Pancreas (tissue), 10 donors: Measurements from ENCODE around the gene ZNF362. TPM values are rescaled to one million over a fixed set of nuclear protein-coding genes. Genes with fewer than 3 reads are reported as not detected.
"Not testable (repeated sequence)": the region's sequence is repeated elsewhere in the genome, so short reads cannot be mapped to it uniquely, and the experiment has no call there.

Source experiments
- ATAC-seq, 4 donors: fragments of 200-7000 bp; cut with Tn5 transposase; one replicate each; pipeline versions ENCODE4 v1.8.0 to v1.9.1; 2020; ENCODE audit warnings: mild to moderate bottlenecking in 4 of 4, moderate library complexity in 4 of 4
- DNase-seq, 6 donors: peaks; one replicate each; pipeline ENCODE4 v3.0.0-alpha.2; 2020
- FAIRE-seq: peaks from 2 replicates; lab custom pipeline; 2012; peaks lifted over from hg19 to GRCh38; lab: Jason Lieb, UNC
- H3K27ac ChIP-seq, 4 donors: fragments of 200-600 bp; sonication (generic); 1 replicate in 3 of 4; 2 replicates in 1 of 4; pipeline versions ENCODE4 v1.5.0 to v1.8.0; 2020
- H3K27me3 ChIP-seq, 4 donors: fragments of 200-600 bp; one replicate each; pipeline ENCODE4 v1.8.0; 2021
- H3K36me3 ChIP-seq, 3 donors: fragments of 200-600 bp; sonication (generic) in 1 of 3; one replicate each; pipeline versions ENCODE4 v1.5.0 to v1.8.0; 2020 to 2021
- H3K4me1 ChIP-seq, 3 donors: fragments of 200-600 bp; one replicate each; pipeline ENCODE4 v1.8.0; 2021
- H3K4me3 ChIP-seq, 4 donors: fragments of 200-600 bp; sonication (generic) in 2 of 4; one replicate each; pipeline versions ENCODE4 v1.5.0 to v1.8.0; 2020 to 2021
- H3K9me3 ChIP-seq, 4 donors: fragments of 200-600 bp; one replicate each; pipeline ENCODE4 v1.8.0; 2021
- CTCF ChIP-seq, 4 donors: fragments of 200-600 bp; sonication (generic) in 3 of 4; IDR thresholded peaks; one replicate each; pipeline versions ENCODE4 v1.5.0 to v1.8.0; 2021; ENCODE audit warnings: antibody characterized with exemption in 4 of 4
- WGBS, 2 donors: extraction: QIAGEN DNeasy Blood & Tissue Kit; methylation state at CpG; one replicate each; pipeline ENCODE4 v1.1.7; 2013; 5-methylcytosine and 5-hydroxymethylcytosine counted together
- intact Hi-C, 3 donors: fragments of 100-400 bp; cut with DNase I; formaldehyde crosslinking; loops; one replicate each; pipeline versions ENCODE4 v1.11.1 to v1.14.2; 2022
- polyA plus RNA-seq, 2 donors: library from polyadenylated mRNA; stranded (reverse); fragments of 200-250 nt; gene quantifications; one replicate each; pipeline ENCODE4 v1.2.3, GENCODE V29; 2013
- total RNA-seq, 6 donors: library from RNA; stranded (reverse); fragmentation: NEBNext Ultra II Directional in 4 of 6; extraction: Animal tissue kit (Norgen Biotek cat#: 25700) in 4 of 6; gene quantifications; one replicate each; pipeline versions ENCODE4 v1.2.1 to v1.2.4, GENCODE V29; 2021 to 2023
- donor health status: healthy with polysubstance abuse.
- donor health status: DM: no; HTN: no; CAD: no; lungs with moderate emphysema.
- donor health status: DM: no; HTN: no; CAD: no.
- donor health status: control.
- donor health status: control.
- donor health status: Bipolar disorder and iron deficiency.
- donor health status: DM: yes; HTN: yes; CAD: no.
- donor health status: DM: no; HTN: no; CAD: no.
- donor health status: DM: no; HTN: no; CAD: no.
- donor health status: DM: yes; HTN: yes; CAD: no.

Gene ZNF362
- total and polyA plus RNA-seq, 8 donors: 11.8 to 19.7 (median 13.9) TPM

- H3K4me3 ChIP-seq: no peak overlapping the region
- no peak for TF ChIP-seq CTCF (IDR thresholded peaks at IDR 0.05)
Measured at GRCh38 chr1:33236498-33236897, 19.8 kb upstream of the ZNF362 start.

DNA sequence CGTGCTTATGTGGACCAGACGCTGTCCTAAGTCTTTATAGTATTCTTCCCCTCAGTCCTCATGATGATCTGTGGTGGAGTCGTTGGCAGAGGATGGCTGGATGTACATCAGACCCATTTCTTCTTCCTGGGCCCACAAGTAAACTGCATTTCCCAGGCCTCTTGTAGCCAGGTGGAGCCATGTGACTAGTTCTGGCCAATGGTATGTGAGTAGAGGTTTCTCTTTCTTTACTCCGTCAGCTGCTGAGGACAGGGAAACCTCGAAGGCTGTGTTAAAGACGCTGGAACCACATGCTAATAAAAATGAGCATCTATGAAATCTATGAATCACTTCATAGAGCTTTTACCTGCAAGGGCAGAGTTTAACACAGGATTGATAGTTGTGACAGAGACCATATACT is 18.7 kb upstream of the ZNF362 start:
- Histone ChIP-seq H3K4me1 (no peaks in the 10 kb centered on the region), H3K27ac (no peak overlapping the region), H3K4me3 (no peak overlapping the region), H3K36me3 (no peaks in the 10 kb centered on the region), H3K27me3 (no peaks in the 10 kb centered on the region), H3K9me3 (no peaks in the 10 kb centered on the region)
- FAIRE-seq: no peak
- no peak for ATAC-seq
- intact Hi-C loops: no loop called here
- no peak for TF ChIP-seq CTCF (IDR thresholded peaks at IDR 0.05)
- DNase-seq: no peak
- WGBS, 2 donors: 85 to 91% methylated on average over 6 of the region's 6 CpGs

More at GRCh38 chr1:33236498-33236897, 19.8 kb upstream of the ZNF362 start:
- no peaks in the 10 kb centered on the region for H3K9me3 ChIP-seq
- H3K27ac ChIP-seq: no peak overlapping the region
- H3K4me1 ChIP-seq: no peaks in the 10 kb centered on the region
- ATAC-seq: no peak
- intact Hi-C loops: no loop called here
- H3K36me3 ChIP-seq: no peaks in the 10 kb centered on the region
- no peaks in the 10 kb centered on the region for H3K27me3 ChIP-seq
- no peak for FAIRE-seq
- no peak for DNase-seq
- WGBS, 2 donors: 55 to 62% methylated on average over 2 of the region's 2 CpGs

DNA sequence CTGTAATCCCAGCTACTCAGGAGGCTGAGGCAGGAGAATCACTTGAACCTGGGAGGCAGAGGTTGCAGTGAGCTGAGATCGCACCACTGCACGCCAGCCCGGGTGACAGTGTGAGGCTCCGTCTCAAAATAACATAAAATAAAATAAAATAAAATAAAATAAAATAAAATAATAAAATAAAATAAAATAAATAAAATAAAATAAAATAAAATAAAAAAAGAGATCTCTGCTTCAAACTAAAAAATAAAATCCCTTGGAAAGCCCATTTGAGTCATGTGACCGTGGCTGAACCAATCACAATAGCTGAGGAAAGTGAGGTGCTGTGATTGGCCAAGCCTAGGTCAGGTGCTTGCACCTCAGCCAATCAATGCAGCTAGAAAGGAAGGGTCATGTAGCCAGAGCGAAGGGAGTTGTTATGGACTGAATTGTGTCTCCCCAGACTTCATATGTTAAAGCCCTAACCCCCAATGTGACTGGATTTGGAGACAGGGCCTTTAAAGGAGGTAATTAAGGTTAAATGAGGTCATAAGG is 18.0 kb upstream of the ZNF362 start:
- H3K9me3 ChIP-seq, H3K27ac ChIP-seq, FAIRE-seq, intact Hi-C loops, H3K4me1 ChIP-seq, H3K27me3 ChIP-seq, H3K4me3 ChIP-seq, DNase-seq, ATAC-seq, H3K36me3 ChIP-seq: not testable (repeated sequence)
- 99% methylated on average over 6 of the region's 6 CpGs for WGBS, 2 donors

DNA sequence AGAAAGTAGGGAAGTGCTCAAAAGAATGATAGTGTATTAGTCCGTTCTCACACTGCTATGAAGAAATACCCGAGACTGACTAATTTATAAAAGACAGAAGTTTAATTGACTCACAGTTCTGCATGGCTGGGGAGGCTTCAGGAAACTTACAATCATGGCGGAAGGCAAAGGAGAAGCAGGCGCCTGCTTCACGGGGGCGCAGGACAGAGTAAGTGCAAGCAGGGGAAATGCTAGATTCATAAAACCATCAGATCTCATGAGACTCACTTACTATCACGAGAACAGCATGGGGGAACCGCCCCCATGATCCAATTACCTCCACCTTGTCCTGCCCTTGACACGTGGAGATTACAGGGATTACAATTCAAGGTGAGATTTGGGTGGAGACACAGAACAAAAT is 16.9 kb upstream of the ZNF362 start:
- H3K4me1 ChIP-seq, H3K9me3 ChIP-seq, intact Hi-C loops, H3K4me3 ChIP-seq, ATAC-seq, H3K27ac ChIP-seq, FAIRE-seq, DNase-seq, H3K36me3 ChIP-seq, H3K27me3 ChIP-seq: not testable (repeated sequence)
- WGBS, 2 donors: 64 to 69% methylated on average over 9 of the region's 9 CpGs

DNA sequence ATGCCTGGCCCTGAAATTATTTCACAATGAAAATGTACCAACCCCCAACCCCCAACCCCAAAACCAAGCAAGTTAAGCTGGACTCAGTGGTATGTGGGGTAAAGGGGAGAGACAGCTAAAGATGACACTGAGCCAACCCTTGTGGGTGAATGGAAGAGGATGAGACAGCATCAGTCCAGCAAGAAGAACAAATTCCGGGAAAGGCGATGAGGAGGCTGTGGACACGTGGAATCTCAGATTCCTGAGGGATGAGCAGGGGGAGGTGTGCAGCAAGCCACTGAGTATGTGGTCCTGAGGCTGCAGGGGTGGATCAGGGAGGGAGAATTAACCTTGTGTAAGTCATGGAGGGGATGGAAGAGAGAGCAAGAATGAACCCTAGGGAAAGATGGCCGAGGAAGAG is 14.4 kb upstream of the ZNF362 start:
- no peaks in the 10 kb centered on the region for H3K9me3 ChIP-seq
- H3K27ac ChIP-seq: no peak overlapping the region
- FAIRE-seq (no peak), DNase-seq (no peak), ATAC-seq (no peak)
- 72 to 77% methylated on average over 4 of the region's 4 CpGs for WGBS, 2 donors
- no peaks in the 10 kb centered on the region for H3K27me3 ChIP-seq
- H3K4me1 ChIP-seq: no peaks in the 10 kb centered on the region
- intact Hi-C loops: no loop called here
- no peak overlapping the region for H3K4me3 ChIP-seq
- no peaks in the 10 kb centered on the region for H3K36me3 ChIP-seq
- TF ChIP-seq CTCF (IDR thresholded peaks at IDR 0.05): no peak

DNA sequence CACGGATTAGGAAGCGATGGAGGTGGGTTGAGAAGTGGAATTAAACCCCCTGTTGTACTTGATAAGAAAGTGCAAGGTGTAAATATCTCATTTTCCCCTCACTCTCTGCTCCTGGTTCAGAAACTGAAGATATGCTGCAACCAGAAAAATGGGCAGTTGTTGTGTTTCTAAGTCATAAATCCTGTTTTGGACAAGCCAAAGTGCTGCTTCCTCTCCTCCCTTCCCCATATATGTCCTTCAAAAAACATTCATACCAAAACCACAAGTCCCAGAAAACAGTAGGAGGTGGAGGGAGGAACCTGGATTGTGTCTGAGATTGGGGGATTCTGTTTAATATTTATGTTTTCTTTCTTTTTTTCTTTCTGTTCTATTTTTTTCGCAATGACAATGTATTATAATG is 13.6 kb upstream of the ZNF362 start:
- ATAC-seq (no peak), FAIRE-seq (no peak), DNase-seq (no peak)
- Histone ChIP-seq H3K4me1 (no peaks in the 10 kb centered on the region), H3K4me3 (no peak overlapping the region), H3K36me3 (no peaks in the 10 kb centered on the region), H3K9me3 (no peaks in the 10 kb centered on the region), H3K27ac (no peak overlapping the region), H3K27me3 (no peaks in the 10 kb centered on the region)
- intact Hi-C loops: no loop called here
- 43 to 53% methylated on average over 3 of the region's 3 CpGs for WGBS, 2 donors
- no peak for TF ChIP-seq CTCF (IDR thresholded peaks at IDR 0.05)
